HG03108 (cell line): ENCODE results near the gene ECHDC1.
"Not testable (repeated sequence)": the region's sequence is repeated elsewhere in the genome, so short reads cannot be mapped to it uniquely, and the experiment has no call there.

Source experiments
- ATAC-seq: cut with Tn5 transposase; IDR thresholded peaks from one replicate; pipeline ENCODE4 v1.9.1; 2021; ENCODE audit warnings: moderate library complexity; ENCODE audit not compliant: unreplicated experiment

The ECHDC1 gene

DNA sequence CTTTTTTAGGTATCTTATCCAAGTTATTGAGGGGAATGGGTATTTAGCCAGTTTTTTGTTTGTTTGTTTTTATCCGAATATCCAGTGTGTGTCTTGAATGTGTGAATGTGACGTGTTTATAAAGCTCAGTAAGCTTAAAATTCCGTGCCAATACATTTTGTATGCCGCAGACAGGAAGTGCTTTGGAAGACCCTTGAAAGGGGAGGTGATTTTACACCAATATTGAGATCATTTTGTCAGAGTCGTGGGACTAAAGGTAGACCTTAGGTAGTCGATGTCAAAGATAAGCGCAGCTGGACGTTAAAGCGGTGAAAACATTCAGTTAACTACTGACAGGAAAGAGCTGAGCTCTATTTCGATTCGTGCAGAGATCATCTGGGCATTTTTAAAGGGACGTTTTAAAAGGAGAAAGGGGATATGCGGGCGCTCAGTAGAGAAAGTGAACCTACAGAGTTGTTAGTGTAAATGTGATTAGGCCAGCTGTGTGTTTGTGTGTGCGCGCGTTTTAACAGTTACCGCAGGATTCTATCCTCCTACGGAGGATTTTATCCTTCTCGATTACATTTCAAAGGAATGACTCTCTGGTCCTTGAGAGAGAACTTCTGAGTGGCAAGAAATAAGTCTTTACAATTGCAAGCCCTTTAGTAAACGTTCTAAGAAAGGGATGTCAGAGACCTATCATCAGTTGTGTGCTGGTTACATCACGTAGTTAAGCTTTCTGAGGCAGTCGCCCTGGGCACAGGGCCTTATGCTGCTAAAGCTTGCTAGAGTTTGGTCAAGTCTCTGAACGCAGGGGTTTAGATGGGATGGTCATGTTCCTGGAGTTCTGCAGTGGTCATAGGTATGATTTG is 625 bp upstream of the ECHDC1 start:
- ATAC-seq, result no peak

DNA sequence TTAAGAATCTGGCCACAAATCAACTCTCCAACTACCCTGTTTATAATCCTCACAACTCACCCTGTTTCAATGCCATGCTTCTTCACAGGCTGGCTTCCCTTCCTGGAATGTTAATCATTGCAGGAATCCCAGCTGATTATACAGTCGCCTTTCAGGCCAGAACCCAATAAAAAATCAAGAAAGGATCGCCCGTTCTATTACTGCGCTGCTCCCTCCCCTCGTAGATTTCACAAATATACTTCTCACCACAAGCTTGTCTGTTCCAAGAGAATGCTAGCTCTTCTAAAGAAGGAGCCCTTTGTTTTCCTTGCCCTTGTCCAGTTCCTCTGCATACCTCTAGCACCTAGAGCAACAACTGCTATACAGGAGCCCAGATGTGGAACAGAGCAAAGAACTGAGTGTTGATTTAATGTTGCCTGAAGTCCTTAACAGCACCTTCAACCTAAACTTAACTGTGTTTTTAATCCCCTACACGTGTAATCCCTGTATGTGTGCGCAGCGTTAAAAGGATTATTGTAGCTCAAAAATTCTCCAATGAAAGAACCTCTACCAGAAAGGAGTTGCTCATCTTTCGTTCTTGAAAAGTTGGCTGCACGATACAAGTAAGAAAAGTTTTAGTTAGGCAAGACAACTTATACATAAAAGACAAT is 988 bp downstream of the ECHDC1 start:
- ATAC-seq, result no peak

DNA sequence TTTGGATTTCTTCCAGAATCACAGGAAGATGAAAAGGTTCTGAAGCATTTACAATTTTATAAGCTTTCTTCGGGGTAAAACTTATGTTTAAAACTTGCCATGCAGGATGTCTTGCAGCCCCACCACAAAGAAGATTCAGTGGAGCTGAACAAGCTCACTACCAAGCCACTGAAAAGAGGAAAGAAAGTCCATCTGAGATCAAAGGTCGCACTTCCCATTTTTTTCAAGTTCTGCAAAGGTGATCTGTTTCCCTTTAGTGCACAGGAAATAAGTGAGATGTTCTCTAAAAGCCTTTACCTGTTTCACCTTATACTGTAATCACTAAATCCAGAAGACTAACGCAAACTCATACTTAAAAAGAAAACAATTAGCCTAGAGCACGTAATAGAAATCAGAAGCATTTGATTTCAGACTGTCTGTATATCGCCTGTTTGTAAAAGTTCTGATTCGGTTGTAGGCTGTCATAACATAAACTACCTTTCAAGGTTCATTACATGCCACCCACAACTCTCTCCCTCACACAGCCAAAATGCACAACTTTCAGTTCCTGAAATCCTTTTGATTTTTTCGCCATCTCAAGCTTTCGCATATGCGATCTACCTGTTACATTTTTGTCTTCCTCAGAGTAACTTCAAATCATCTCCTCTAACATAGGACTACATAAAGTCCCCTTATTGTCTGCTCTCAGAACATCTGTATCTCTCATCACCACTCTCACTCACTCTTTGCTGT is 1.8 kb downstream of the ECHDC1 start:
- peak; percentile 25 for ATAC-seq

- ATAC-seq, result no peak
Observed at GRCh38 chr6:127340171-127340570, 3.2 kb downstream of the ECHDC1 start.

DNA sequence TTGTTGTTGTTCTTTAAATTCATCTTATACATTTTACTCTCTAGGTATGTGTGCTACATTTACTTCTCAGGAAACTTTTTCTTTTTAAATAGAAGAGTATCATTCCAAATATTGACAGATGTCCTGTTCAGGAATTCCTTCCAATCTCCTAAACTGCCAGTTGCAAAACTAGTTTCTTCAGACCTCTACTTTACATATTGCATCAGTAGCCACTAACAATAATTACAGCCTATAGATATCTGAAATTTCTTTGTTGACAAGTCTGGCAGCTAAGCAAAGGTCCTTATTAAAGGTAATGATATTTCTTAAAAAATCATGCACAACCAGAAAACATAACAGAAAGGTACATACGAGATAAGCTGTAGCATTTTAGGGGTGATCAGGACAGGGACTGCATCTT is 4.5 kb downstream of the ECHDC1 start:
- no peak for ATAC-seq

- ATAC-seq, result no peak
Observed at GRCh38 chr6:127332383-127332961, 10.9 kb downstream of the ECHDC1 start.

DNA sequence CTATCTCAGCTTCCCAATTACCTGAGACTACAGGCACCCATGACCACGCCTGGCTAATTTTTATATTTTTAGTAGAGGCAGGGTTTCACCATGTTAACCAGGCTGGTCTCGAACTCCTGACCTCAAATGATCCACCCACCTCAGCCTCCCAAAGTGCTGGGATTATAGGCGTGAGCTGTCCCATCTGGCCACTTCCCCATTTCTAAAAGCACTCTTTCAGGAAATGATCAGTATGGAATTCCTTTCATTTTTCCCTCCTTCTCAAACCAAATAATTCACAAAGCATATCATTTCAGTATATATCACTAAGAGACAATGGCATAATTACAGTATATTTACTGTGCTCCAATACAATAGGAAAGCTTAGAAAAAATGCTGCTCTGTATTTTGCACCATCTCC is 12.2 kb downstream of the ECHDC1 start:
- not testable (repeated sequence) for ATAC-seq

GRCh38 chr6:127328043-127328609 is 15.3 kb downstream of the ECHDC1 start:
- ATAC-seq, result no peak

DNA sequence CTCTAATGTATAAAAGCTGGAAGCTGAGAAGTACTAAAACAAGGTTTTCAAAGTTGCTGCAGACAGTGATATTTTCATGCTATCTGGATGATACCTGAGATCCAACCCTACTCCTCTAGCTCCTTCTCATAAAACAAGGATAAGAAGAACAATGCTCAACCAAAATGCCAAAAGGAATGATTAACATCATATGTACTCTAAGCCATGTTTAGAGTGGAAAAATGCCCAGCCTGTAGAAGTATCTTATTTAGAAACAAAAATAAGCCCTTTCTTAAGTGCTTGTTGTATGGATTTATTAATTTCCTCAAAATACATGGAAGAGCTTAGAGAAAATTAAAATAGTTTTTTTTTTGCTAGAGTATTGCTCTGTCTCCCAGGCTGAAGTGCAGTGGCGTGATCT is 23.7 kb downstream of the ECHDC1 start:
- ATAC-seq, result no peak

- no peak for ATAC-seq
Observed at GRCh38 chr6:127317388-127318128, 25.9 kb downstream of the ECHDC1 start.

DNA sequence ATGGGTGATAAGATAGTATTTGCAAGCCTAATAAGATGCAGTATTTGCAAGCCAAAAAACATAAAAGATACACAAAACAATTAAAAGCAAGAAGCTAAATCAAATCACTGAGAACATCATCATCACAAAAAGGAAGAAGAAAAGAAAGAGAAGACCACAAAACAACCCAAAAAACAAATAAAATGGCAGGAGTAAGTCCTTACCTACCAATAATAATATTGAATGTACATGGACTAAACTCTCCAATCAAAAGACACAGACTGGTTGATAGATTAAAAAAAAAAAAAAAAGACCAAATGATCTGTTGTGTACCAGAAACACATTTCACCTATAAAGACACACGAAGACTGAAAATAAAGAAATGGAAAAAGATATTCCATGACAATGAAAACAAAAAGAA is 37.7 kb downstream of the ECHDC1 start:
- no peak for ATAC-seq

GRCh38 chr6:127303917-127304316 is 39.5 kb downstream of the ECHDC1 start:
- ATAC-seq, result no peak

DNA sequence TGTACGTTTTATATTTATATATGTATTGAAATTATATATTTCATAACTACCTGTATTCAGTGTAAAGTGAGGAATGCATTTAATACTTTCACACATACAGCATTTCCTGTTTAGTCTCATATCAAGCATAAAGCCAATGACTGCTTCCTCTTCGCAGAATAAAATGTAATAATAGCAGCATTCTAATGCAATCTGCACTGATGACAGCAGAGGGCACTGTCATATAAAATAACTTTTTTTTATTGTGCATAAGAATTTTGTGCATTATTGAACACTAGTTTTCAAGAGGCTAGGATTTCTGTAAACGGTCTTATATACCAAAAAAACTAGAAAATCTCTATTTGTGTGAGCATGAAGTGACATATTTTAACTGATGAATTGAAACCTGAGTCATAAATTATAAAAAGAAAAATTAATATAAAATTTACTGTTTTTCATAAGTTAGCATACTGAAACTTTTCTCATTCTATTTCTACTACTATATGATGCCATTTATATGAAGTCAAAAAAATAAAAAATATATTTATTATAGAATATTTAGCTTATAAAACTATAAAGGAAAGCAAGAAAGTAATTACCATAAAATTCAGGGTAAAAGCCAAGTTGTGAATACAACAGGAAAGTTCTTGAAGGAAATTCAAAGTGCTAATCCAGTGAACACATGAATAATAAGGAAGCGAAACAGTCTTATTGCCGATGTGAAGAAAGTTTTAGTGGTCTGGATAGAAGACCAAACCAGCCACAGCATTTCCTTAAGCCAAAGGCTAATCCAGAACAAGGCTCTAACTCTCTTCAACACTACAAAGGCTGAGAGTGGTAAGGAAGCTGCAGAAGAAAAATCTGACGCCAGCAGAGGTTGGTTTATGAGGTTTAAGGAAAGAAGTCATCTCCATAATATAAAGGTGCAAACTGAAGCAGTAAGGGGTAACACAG is 40.4 kb downstream of the ECHDC1 start:
- ATAC-seq, result peak; percentile 61

- no peak for ATAC-seq
Observed at GRCh38 chr6:127301199-127301700, 42.2 kb downstream of the ECHDC1 start.

DNA sequence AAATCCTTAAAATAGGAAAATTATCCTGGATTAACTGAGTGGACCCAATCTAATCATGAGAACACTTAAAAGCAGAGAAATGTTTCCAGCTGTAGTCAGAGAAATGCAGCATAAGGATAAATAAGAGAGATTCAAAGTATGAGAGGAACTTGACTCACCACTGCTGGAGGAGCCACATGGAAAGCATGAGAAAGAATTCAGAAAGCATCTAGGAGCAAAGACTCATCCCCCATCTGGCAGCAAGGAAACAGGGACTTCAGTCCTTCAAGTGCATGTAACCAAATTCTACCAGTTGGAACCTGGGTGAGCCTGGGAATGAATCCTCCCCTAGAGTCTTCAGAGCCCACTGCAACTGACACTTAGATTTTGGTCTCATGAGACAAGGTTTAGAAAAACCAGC is 43.0 kb downstream of the ECHDC1 start:
- no peak for ATAC-seq

GRCh38 chr6:127299522-127300240 is 43.7 kb downstream of the ECHDC1 start:
- no peak for ATAC-seq

- no peak for ATAC-seq
Observed at GRCh38 chr6:127298475-127298874, 44.9 kb downstream of the ECHDC1 start.

- ATAC-seq, result no peak
Observed at GRCh38 chr6:127297502-127298070, 45.8 kb downstream of the ECHDC1 start.
